HepG2 (cell line): Measurements from ENCODE around the gene LILRB3. TPM values are rescaled to one million over a fixed set of nuclear protein-coding genes. Genes with fewer than 3 reads are reported as not detected.

Source experiments
- DBP ChIP-seq: sonication (generic); formaldehyde crosslinking; IDR thresholded peaks from 2 replicates; pipeline ENCODE4 v1.4.0; 2020; ENCODE audit warnings: missing genetic modification reagents; ENCODE audit errors: not compliant biosample characterization
- HMG20B ChIP-seq: conservative IDR thresholded peaks from 2 replicates; pipeline ENCODE4 v1.6.1; 2016; ENCODE audit warnings: missing genetic modification reagents, missing compliant biosample characterization
- IRX3 ChIP-seq: sonication (generic); formaldehyde crosslinking; IDR thresholded peaks from 2 replicates; pipeline ENCODE4 v1.8.1; 2023; ENCODE audit warnings: mild to moderate bottlenecking, low read depth, missing genetic modification reagents, borderline replicate concordance
- PAF1 ChIP-seq: IDR thresholded peaks from 2 replicates; pipeline ENCODE4 v1.6.1; 2016; ENCODE audit warnings: missing genetic modification reagents, missing compliant biosample characterization
- ZC3H13 ChIP-seq: sonication (generic); formaldehyde crosslinking; IDR thresholded peaks from 2 replicates; pipeline ENCODE4 v1.8.1; 2023; ENCODE audit warnings: mild to moderate bottlenecking, missing genetic modification reagents, moderate library complexity
- ZIK1 ChIP-seq: sonication (generic); formaldehyde crosslinking; IDR thresholded peaks from 2 replicates; pipeline ENCODE4 v1.5.0; 2020; ENCODE audit warnings: mild to moderate bottlenecking, low read depth, missing genetic modification reagents, borderline replicate concordance
- ZNF383 ChIP-seq: sonication (generic); formaldehyde crosslinking; IDR thresholded peaks from 2 replicates; pipeline ENCODE4 v1.4.0; 2020; ENCODE audit warnings: missing genetic modification reagents, mild to moderate bottlenecking, borderline replicate concordance
- ZNF710 ChIP-seq: sonication (generic); formaldehyde crosslinking; IDR thresholded peaks from 2 replicates; pipeline ENCODE4 v1.5.0; 2020; ENCODE audit warnings: mild to moderate bottlenecking, missing genetic modification reagents, borderline replicate concordance
- polyA plus RNA-seq, 8 experiments: library from polyadenylated mRNA; depleted of rRNA in 3 of 8; stranded (reverse) in 7 of 8; unstranded in 1 of 8; fragments of >200 nt; fragmentation: Illumina TruSeq in 4 of 8; extraction: Trizol in 4 of 8; gene quantifications; 2 replicates each; pipeline versions ENCODE4 v1.2.1 to v1.2.3, GENCODE V29; 2011 to 2016; ENCODE audit warnings: low read depth in 4 of 8, missing spikeins in 1 of 8, mixed read lengths in 1 of 8; ENCODE audit not compliant: insufficient read depth in 1 of 8
- total RNA-seq, 5 experiments: library from RNA; depleted of rRNA; stranded (reverse); fragments of >200 nt; fragmentation: Illumina TruSeq; extraction: Trizol; gene quantifications; 2 replicates each; pipeline ENCODE4 v1.2.3, GENCODE V29; 2016; ENCODE audit warnings: low read depth in 1 of 5
- TF ChIP-seq, protein P1 (sequence below): sonication (generic); formaldehyde crosslinking; IDR thresholded peaks from 2 replicates; pipeline ENCODE4 v1.5.1; 2020; ENCODE audit warnings: mild to moderate bottlenecking, missing genetic modification reagents, moderate library complexity
- TF ChIP-seq, protein P2 (sequence below): sonication (generic); formaldehyde crosslinking; IDR thresholded peaks from 2 replicates; pipeline ENCODE4 v1.9.0; 2022; ENCODE audit warnings: missing genetic modification reagents, mild to moderate bottlenecking, borderline replicate concordance
- TF ChIP-seq, protein P3 (sequence below), 2 experiments: fragments of 450-650 bp in 1 of 2; sonication (generic) in 1 of 2; formaldehyde crosslinking in 1 of 2; IDR thresholded peaks; 2 replicates each; pipeline versions ENCODE4 v1.6.1 to v1.8.0; 2016 to 2022; ENCODE audit warnings: antibody characterized with exemption in 1 of 2, mild to moderate bottlenecking in 1 of 2, missing genetic modification reagents in 1 of 2

The LILRB3 gene
- total and polyA plus RNA-seq, 2 of the 13 experiments (the other 11 are each of a cell fraction or from before 2014, with no cell fraction given): 0.22 TPM; not detected in 1

GRCh38 chr19:54207983-54208783 lies 14.6 kb downstream of the LILRB3 start (continued):
- TF ChIP-seq, protein P1, sequence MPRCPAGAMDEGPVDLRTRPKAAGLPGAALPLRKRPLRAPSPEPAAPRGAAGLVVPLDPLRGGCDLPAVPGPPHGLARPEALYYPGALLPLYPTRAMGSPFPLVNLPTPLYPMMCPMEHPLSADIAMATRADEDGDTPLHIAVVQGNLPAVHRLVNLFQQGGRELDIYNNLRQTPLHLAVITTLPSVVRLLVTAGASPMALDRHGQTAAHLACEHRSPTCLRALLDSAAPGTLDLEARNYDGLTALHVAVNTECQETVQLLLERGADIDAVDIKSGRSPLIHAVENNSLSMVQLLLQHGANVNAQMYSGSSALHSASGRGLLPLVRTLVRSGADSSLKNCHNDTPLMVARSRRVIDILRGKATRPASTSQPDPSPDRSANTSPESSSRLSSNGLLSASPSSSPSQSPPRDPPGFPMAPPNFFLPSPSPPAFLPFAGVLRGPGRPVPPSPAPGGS (CRISPR knock-in tag): 0 out of 2 replicates have a peak, but pooled peaks have one; percentile 8
- TF ChIP-seq DBP (no peak), ZNF710 (no peak), PAF1 (CRISPR knock-in tag) (peak; percentile 95), ZIK1 (CRISPR knock-in tag) (no peak), ZC3H13 (CRISPR knock-in tag) (no peak), ZNF383 (CRISPR knock-in tag) (no peak), IRX3 (CRISPR knock-in tag) (no peak), HMG20B (no peak; the same call in 1 of the 2 replicates)
- TF ChIP-seq, protein P2, sequence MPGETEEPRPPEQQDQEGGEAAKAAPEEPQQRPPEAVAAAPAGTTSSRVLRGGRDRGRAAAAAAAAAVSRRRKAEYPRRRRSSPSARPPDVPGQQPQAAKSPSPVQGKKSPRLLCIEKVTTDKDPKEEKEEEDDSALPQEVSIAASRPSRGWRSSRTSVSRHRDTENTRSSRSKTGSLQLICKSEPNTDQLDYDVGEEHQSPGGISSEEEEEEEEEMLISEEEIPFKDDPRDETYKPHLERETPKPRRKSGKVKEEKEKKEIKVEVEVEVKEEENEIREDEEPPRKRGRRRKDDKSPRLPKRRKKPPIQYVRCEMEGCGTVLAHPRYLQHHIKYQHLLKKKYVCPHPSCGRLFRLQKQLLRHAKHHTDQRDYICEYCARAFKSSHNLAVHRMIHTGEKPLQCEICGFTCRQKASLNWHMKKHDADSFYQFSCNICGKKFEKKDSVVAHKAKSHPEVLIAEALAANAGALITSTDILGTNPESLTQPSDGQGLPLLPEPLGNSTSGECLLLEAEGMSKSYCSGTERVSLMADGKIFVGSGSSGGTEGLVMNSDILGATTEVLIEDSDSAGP (CRISPR knock-in tag): no peak; the same call in 1 of the 2 replicates
- TF ChIP-seq, protein P3, sequence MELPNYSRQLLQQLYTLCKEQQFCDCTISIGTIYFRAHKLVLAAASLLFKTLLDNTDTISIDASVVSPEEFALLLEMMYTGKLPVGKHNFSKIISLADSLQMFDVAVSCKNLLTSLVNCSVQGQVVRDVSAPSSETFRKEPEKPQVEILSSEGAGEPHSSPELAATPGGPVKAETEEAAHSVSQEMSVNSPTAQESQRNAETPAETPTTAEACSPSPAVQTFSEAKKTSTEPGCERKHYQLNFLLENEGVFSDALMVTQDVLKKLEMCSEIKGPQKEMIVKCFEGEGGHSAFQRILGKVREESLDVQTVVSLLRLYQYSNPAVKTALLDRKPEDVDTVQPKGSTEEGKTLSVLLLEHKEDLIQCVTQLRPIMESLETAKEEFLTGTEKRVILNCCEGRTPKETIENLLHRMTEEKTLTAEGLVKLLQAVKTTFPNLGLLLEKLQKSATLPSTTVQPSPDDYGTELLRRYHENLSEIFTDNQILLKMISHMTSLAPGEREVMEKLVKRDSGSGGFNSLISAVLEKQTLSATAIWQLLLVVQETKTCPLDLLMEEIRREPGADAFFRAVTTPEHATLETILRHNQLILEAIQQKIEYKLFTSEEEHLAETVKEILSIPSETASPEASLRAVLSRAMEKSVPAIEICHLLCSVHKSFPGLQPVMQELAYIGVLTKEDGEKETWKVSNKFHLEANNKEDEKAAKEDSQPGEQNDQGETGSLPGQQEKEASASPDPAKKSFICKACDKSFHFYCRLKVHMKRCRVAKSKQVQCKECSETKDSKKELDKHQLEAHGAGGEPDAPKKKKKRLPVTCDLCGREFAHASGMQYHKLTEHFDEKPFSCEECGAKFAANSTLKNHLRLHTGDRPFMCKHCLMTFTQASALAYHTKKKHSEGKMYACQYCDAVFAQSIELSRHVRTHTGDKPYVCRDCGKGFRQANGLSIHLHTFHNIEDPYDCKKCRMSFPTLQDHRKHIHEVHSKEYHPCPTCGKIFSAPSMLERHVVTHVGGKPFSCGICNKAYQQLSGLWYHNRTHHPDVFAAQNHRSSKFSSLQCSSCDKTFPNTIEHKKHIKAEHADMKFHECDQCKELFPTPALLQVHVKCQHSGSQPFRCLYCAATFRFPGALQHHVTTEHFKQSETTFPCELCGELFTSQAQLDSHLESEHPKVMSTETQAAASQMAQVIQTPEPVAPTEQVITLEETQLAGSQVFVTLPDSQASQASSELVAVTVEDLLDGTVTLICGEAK (IDR thresholded peaks at IDR 0.05): no peak
- TF ChIP-seq, protein P3 (CRISPR knock-in tag; IDR thresholded peaks at IDR 0.05): peak; percentile 52; the same call in 1 of the 2 replicates
